GM12875 (cell line): Measurements from ENCODE around the gene PLOD1.

Source experiments
- H3K4me3 ChIP-seq: one replicate; pipeline ENCODE4 v1.5.1; 2011; ENCODE audit warnings: low read depth, low read length, control low read depth
- TF ChIP-seq, protein P1 (sequence below): IDR thresholded peaks from 2 replicates; pipeline ENCODE4 v1.5.1; 2011; ENCODE audit warnings: low read depth, mild to moderate bottlenecking, control low read depth, inconsistent platforms, low read length, moderate library complexity, borderline replicate concordance; ENCODE audit not compliant: insufficient read depth

Gene PLOD1

DNA sequence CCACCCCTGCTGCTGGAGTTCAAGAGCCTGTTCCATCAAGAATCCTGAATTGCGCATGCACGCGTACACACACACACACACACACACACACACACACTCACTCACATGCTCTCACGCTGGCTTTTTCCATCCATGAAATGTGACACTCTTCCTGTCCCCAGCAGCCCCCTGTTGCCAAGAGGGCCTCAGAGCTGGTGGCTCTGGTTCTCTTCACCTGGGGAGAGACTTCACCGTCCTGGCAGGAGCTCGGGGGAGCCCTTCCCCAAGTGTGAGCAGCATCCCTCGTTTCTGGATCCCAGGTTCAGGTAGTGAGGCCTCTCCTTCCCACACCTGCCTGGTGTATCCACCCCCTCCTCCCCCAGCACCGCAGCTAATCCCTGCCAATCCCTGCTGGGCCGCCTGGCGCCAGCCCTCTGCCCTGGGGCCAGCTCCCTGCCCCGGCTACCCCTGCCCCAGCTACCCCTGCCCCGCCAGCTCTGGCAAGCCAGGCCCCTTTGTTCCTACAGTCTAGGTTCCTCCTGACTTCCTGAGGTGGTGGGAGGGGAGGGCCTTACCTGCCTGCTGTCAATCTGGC lies 9.9 kb downstream of the PLOD1 start:
- H3K4me3 ChIP-seq = no peak overlapping the region
- TF ChIP-seq, protein P1, sequence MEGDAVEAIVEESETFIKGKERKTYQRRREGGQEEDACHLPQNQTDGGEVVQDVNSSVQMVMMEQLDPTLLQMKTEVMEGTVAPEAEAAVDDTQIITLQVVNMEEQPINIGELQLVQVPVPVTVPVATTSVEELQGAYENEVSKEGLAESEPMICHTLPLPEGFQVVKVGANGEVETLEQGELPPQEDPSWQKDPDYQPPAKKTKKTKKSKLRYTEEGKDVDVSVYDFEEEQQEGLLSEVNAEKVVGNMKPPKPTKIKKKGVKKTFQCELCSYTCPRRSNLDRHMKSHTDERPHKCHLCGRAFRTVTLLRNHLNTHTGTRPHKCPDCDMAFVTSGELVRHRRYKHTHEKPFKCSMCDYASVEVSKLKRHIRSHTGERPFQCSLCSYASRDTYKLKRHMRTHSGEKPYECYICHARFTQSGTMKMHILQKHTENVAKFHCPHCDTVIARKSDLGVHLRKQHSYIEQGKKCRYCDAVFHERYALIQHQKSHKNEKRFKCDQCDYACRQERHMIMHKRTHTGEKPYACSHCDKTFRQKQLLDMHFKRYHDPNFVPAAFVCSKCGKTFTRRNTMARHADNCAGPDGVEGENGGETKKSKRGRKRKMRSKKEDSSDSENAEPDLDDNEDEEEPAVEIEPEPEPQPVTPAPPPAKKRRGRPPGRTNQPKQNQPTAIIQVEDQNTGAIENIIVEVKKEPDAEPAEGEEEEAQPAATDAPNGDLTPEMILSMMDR = no peak

DNA sequence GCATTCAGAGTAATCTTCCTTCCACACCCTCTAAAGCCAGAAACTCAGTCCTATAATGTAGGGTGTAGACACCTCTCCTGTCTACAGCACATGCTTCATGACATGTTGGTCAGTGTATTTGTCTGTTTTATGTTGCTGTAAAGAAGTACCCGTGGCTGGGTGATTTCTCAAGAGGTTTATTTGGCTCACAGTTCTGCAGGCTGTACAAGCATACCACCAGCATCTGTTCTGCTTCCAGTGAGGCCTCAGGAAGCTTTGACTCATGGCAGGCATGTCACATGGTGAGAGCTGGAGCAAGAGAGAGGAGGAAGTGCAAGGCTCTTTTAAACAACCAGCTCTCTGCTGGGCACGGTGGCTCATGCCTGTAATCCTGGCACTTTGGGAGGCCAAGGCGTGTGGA lies 12.1 kb downstream of the PLOD1 start:
- no peak overlapping the region for H3K4me3 ChIP-seq
- TF ChIP-seq, protein P1 = no peak

DNA sequence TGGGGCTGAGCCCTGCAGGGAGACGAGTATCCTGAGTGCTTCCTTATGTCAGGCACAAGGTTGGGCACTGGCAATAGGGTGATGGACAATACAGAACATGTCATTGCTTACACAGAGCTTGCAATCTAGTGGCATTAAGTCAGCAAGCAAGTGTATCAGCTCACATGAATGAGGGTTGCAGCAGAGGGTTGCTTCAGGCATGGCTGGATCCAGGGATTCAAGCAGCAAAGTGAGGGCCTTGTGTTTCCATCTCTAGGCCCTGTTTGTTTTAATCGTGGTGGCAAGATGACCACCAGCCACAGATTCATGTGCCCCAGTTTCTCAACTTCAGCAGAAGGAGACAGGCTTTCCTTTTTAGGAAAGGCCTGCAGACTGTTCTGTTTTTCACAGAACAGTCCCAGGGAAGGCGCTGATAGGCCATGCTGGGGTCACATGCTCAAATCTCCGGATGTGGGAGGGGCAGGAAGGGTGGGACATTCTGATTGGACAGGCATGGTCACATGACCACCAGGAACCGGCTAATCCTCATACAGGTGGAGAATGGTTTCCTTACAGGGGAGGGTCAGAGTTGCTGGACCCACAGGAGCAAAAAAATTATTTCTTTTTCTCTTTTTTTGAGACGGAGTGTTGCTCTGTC lies 14.4 kb downstream of the PLOD1 start:
- H3K4me3 ChIP-seq = no peak overlapping the region
- TF ChIP-seq, protein P1 = no peak

DNA sequence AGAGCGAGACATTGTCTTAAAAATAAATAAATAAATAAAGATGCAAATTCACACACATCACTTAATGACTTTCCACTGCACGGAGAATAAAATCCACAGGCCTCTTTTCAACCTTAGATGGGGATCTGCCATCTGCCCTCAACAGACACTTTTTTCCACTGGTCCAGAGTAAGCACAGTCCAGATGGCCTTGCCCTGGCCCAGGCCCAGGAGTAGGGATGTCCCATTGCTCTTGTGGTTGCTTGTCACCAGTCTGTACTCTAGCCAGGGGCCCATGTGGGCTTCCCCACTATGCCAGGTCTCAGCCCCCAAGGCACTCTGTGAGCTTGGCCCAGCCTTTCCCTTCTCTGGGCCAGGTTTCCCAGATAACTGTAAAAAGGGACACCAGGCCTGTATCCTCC lies 17.4 kb downstream of the PLOD1 start:
- TF ChIP-seq, protein P1 = no peak
- H3K4me3 ChIP-seq = no peak overlapping the region

DNA sequence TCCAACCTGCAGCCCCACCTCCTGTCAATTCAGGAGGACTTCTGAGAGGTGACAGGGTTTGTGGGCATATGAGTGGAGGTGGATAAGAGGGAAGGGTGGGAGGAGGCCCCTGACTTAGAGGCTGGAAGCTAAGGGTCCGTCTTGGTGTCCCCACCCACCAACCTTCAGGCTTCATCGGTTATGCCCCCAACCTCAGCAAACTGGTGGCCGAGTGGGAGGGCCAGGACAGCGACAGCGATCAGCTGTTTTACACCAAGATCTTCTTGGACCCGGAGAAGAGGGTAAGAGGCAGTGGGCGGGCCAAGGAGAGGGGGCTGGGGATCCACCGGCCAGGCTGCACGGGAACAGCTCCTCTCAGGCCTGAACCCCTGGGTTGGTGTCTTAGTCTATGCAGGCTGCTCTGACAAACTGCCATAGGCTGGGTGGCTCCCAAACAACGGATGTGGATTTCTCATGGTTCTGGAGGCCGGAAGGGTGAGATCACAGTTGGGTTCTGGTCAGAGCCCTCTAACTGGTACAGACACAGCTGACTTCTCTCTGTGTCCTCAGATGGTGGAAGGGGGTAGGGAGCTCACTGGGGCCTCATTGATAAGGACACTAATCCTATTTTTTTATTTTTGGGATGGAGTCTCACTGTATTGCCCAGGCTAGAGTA lies 18.1 kb downstream of the PLOD1 start:
- TF ChIP-seq, protein P1 = no peak
- no peak overlapping the region for H3K4me3 ChIP-seq

DNA sequence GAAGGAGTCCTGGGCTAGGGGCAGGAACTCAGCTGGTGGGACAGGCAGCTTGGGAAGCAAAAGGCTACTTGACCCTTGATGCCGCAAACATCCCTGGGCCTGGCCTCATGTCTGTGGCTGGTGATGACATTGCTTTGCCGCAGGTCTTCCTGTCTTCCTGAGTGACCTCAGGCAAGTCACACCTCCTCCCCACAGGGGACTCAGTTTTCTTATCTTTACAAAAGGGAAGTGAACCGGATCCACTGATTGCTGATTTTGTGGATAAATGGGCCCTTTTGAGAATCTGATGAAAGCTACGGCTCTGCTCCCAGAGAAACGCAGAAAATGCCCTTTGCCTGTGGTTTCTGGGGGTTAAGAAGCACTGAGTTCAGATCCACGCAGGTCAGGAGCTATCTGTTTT lies 20.7 kb downstream of the PLOD1 start:
- no peak overlapping the region for H3K4me3 ChIP-seq
- TF ChIP-seq, protein P1 = no peak

DNA sequence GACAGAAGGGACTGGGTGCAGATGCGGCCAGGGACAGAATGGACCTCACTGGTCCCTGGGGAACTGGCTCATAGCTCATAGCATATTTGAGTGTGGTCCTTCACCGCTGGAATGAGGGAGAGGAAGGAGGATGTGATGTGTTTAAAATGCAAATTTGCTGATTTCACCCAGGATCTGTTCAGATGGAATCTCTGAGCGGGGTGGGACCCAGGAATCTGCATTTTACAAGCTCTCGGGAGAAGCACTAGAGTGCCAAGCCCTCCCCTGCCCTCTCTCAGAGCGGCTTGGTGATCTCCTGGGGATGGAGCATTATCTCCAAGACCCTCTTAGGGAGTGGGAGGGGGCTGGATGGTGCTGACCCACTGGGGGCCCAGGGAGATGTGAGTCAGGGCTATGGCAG lies 22.9 kb downstream of the PLOD1 start:
- TF ChIP-seq, protein P1 = no peak
- no peak overlapping the region for H3K4me3 ChIP-seq
